NOMO-1 (cell line): ENCODE measurements around the gene KCNAB1.

Source experiments
- DNase-seq, 2 experiments: peaks; one replicate each; lab custom pipeline; 2025; ENCODE audit not compliant: unreplicated experiment in 2 of 2; lab: John Stamatoyannopoulos, UW

KCNAB1 gene

GRCh38 chr3:156474560-156475389 lies 354.4 kb downstream of the KCNAB1 start:
- DNase-seq = no peak

GRCh38 chr3:156477323-156477722 lies 356.9 kb downstream of the KCNAB1 start:
- DNase-seq = no peak

GRCh38 chr3:156478891-156479290 lies 358.5 kb downstream of the KCNAB1 start:
- DNase-seq = no peak

- no peak for DNase-seq
These were observed 359.2 kb downstream of the KCNAB1 start for GRCh38 chr3:156479604-156480003.

GRCh38 chr3:156480949-156481348 lies 360.6 kb downstream of the KCNAB1 start:
- DNase-seq = no peak

- no peak for DNase-seq
These were observed 362.6 kb downstream of the KCNAB1 start for GRCh38 chr3:156483002-156483401.

GRCh38 chr3:156483426-156483825 lies 363.0 kb downstream of the KCNAB1 start:
- peak; percentile 77 to 95 for DNase-seq

GRCh38 chr3:156483961-156484787 lies 363.8 kb downstream of the KCNAB1 start:
- DNase-seq = peak; percentile 81 to 88

GRCh38 chr3:156488767-156489166 lies 368.4 kb downstream of the KCNAB1 start:
- DNase-seq = no peak

GRCh38 chr3:156489462-156489911 lies 369.1 kb downstream of the KCNAB1 start:
- no peak for DNase-seq

GRCh38 chr3:156491192-156491591 lies 370.8 kb downstream of the KCNAB1 start:
- DNase-seq = no peak

- no peak for DNase-seq
These were observed 372.5 kb downstream of the KCNAB1 start for GRCh38 chr3:156492801-156493261.

GRCh38 chr3:156493887-156494286 lies 373.5 kb downstream of the KCNAB1 start:
- DNase-seq = no peak

- DNase-seq = no peak
These were observed 375.4 kb downstream of the KCNAB1 start for GRCh38 chr3:156495816-156496215.

GRCh38 chr3:156497326-156497725 lies 376.9 kb downstream of the KCNAB1 start:
- no peak for DNase-seq

GRCh38 chr3:156498307-156498706 lies 377.9 kb downstream of the KCNAB1 start:
- DNase-seq = no peak

- DNase-seq = no peak
These were observed 386.9 kb downstream of the KCNAB1 start for GRCh38 chr3:156507285-156507684.

- DNase-seq = peak; percentile 25 to 68
These were observed 389.1 kb downstream of the KCNAB1 start for GRCh38 chr3:156509189-156510174.

GRCh38 chr3:156511987-156512677 lies 391.8 kb downstream of the KCNAB1 start:
- DNase-seq = peak in 1 of 2 experiments; percentile 22

- DNase-seq = no peak
These were observed 393.2 kb downstream of the KCNAB1 start for GRCh38 chr3:156513619-156514018.
